Activated T-helper 17 cell treated with anti-CD3 and anti-CD28 coated beads, Interleukin-2, amount 50 U/mL, for 72 hours (primary cell): ENCODE results near the gene CRYZL1. TPM values are rescaled to one million over a fixed set of nuclear protein-coding genes. Genes with fewer than 3 reads are reported as not detected.

ENCODE experiments used
- ATAC-seq: fragments of 150-1000 bp; cut with Tn5 transposase; replicated peaks from 2 replicates; pipeline ENCODE4 v1.10.0; 2021; ENCODE audit warnings: mild to moderate bottlenecking, moderate library complexity
- H3K27ac Mint-ChIP-seq: one replicate; pipeline ENCODE4 v1.8.0; 2022; ENCODE audit warnings: mixed read lengths
- H3K27me3 Mint-ChIP-seq: one replicate; pipeline ENCODE4 v1.8.0; 2022; ENCODE audit warnings: mixed read lengths
- H3K36me3 Mint-ChIP-seq: one replicate; pipeline ENCODE4 v1.8.0; 2022; ENCODE audit warnings: low read depth, mild to moderate bottlenecking, mixed read lengths
- H3K4me1 Mint-ChIP-seq: one replicate; pipeline ENCODE4 v1.8.0; 2022; ENCODE audit warnings: mixed read lengths
- H3K4me3 Mint-ChIP-seq: one replicate; pipeline ENCODE4 v1.8.0; 2022; ENCODE audit warnings: mild to moderate bottlenecking, mixed read lengths
- H3K9me3 Mint-ChIP-seq: one replicate; pipeline ENCODE4 v1.8.0; 2022; ENCODE audit warnings: mixed read lengths
- total RNA-seq, 2 donors: library from RNA; stranded (reverse); gene quantifications; one replicate each; pipeline ENCODE4 v1.2.3, GENCODE V29; 2022

The CRYZL1 gene
- total RNA-seq, 2 donors from 2014 or later, result 29.5 to 52.8 TPM

GRCh38 chr21:33552093-33552998 lies 89.2 kb downstream of the CRYZL1 start:
- H3K36me3 Mint-ChIP-seq, result peaks cover 96% of the 10 kb centered on the region
- peak overlapping the region; percentile 33 for H3K27ac Mint-ChIP-seq
- no peak overlapping the region for H3K4me3 Mint-ChIP-seq
- no peaks in the 10 kb centered on the region for H3K27me3 Mint-ChIP-seq
- ATAC-seq, result peak; percentile 48
- peaks cover 35% of the 10 kb centered on the region for H3K4me1 Mint-ChIP-seq
- no peaks in the 10 kb centered on the region for H3K9me3 Mint-ChIP-seq

- peaks cover 96% of the 10 kb centered on the region for H3K36me3 Mint-ChIP-seq
- H3K27me3 Mint-ChIP-seq, result no peaks in the 10 kb centered on the region
- no peak overlapping the region for H3K4me3 Mint-ChIP-seq
- H3K27ac Mint-ChIP-seq, result no peak overlapping the region
- peaks cover 28% of the 10 kb centered on the region for H3K4me1 Mint-ChIP-seq
- no peak for ATAC-seq
- no peaks in the 10 kb centered on the region for H3K9me3 Mint-ChIP-seq
Observed at GRCh38 chr21:33551664-33552063, 89.9 kb downstream of the CRYZL1 start.

- Mint-ChIP-seq H3K36me3 (peaks cover 96% of the 10 kb centered on the region), H3K4me1 (peaks cover 25% of the 10 kb centered on the region), H3K27me3 (no peaks in the 10 kb centered on the region), H3K4me3 (no peak overlapping the region), H3K9me3 (no peaks in the 10 kb centered on the region), H3K27ac (no peak overlapping the region)
- ATAC-seq, result no peak
Observed at GRCh38 chr21:33550772-33551660, 90.5 kb downstream of the CRYZL1 start.

GRCh38 chr21:33549848-33550771 lies 91.4 kb downstream of the CRYZL1 start:
- Mint-ChIP-seq H3K9me3 (no peaks in the 10 kb centered on the region), H3K4me1 (peaks cover 23% of the 10 kb centered on the region), H3K27ac (no peak overlapping the region), H3K36me3 (peaks cover 94% of the 10 kb centered on the region), H3K4me3 (no peak overlapping the region), H3K27me3 (no peaks in the 10 kb centered on the region)
- no peak for ATAC-seq

GRCh38 chr21:33546086-33546485 lies 95.5 kb downstream of the CRYZL1 start:
- Mint-ChIP-seq H3K36me3 (peaks cover 91% of the 10 kb centered on the region), H3K4me1 (peaks cover 8% of the 10 kb centered on the region), H3K27me3 (no peaks in the 10 kb centered on the region), H3K9me3 (no peaks in the 10 kb centered on the region), H3K4me3 (peak overlapping the region; percentile 99), H3K27ac (no peak overlapping the region)
- no peak for ATAC-seq

- no peak for ATAC-seq
- H3K27ac Mint-ChIP-seq, result peak overlapping the region; percentile 100
- H3K9me3 Mint-ChIP-seq, result no peaks in the 10 kb centered on the region
- H3K4me1 Mint-ChIP-seq, result peaks cover 15% of the 10 kb centered on the region
- H3K4me3 Mint-ChIP-seq, result peak overlapping the region; percentile 99
- no peaks in the 10 kb centered on the region for H3K27me3 Mint-ChIP-seq
- H3K36me3 Mint-ChIP-seq, result peaks cover 87% of the 10 kb centered on the region
Observed at GRCh38 chr21:33544451-33545195, 96.9 kb downstream of the CRYZL1 start.

- Mint-ChIP-seq H3K36me3 (peaks cover 86% of the 10 kb centered on the region), H3K27me3 (no peaks in the 10 kb centered on the region), H3K4me1 (peaks cover 15% of the 10 kb centered on the region), H3K9me3 (no peaks in the 10 kb centered on the region), H3K27ac (peak overlapping the region; percentile 100), H3K4me3 (peak overlapping the region; percentile 99)
- no peak for ATAC-seq
Observed at GRCh38 chr21:33543505-33544129, 97.9 kb downstream of the CRYZL1 start.

- no peaks in the 10 kb centered on the region for H3K9me3 Mint-ChIP-seq
- H3K4me3 Mint-ChIP-seq, result peak within 1 kb of the TSS; percentile 99
- H3K27ac Mint-ChIP-seq, result peak within 1 kb of the TSS; percentile 100
- ATAC-seq, result peak; percentile 96
- peaks cover 15% of the 10 kb centered on the region for H3K4me1 Mint-ChIP-seq
- peaks cover 86% of the 10 kb centered on the region for H3K36me3 Mint-ChIP-seq
- H3K27me3 Mint-ChIP-seq, result no peaks in the 10 kb centered on the region
Observed at GRCh38 chr21:33542640-33543504, 98.7 kb downstream of the CRYZL1 start, which contains the start of gene SON. SON (plus strand) TSS chr21:33543038; CDS start chr21:33543093, 55 bp downstream.

- H3K36me3 Mint-ChIP-seq, result peaks cover 86% of the 10 kb centered on the region
- H3K4me1 Mint-ChIP-seq, result peaks cover 23% of the 10 kb centered on the region
Observed at GRCh38 chr21:33541756-33542639, 99.5 kb downstream of the CRYZL1 start, which contains the start of gene GART. GART (minus strand) TSS chr21:33542117; CDS start chr21:33539315, 2,802 bp downstream.

GRCh38 chr21:33541105-33541711 lies 100.3 kb downstream of the CRYZL1 start:
- ATAC-seq, result no peak
- Mint-ChIP-seq H3K9me3 (no peaks in the 10 kb centered on the region), H3K27me3 (no peaks in the 10 kb centered on the region), H3K27ac (peak overlapping the region; percentile 100), H3K36me3 (peaks cover 86% of the 10 kb centered on the region), H3K4me3 (peak overlapping the region; percentile 99), H3K4me1 (peaks cover 22% of the 10 kb centered on the region)

More at GRCh38 chr21:33541756-33542639, 99.5 kb downstream of the CRYZL1 start, which contains the start of gene GART:
- Mint-ChIP-seq H3K4me3 (peak within 1 kb of the TSS; percentile 99), H3K27ac (peak within 1 kb of the TSS; percentile 100), H3K27me3 (no peaks in the 10 kb centered on the region), H3K9me3 (no peaks in the 10 kb centered on the region)
- ATAC-seq, result peak; percentile 70

- H3K9me3 Mint-ChIP-seq, result no peaks in the 10 kb centered on the region
- H3K36me3 Mint-ChIP-seq, result peaks cover 86% of the 10 kb centered on the region
- ATAC-seq, result no peak
- H3K27ac Mint-ChIP-seq, result peak overlapping the region; percentile 100
- no peaks in the 10 kb centered on the region for H3K27me3 Mint-ChIP-seq
- H3K4me3 Mint-ChIP-seq, result peak overlapping the region; percentile 99
- peaks cover 17% of the 10 kb centered on the region for H3K4me1 Mint-ChIP-seq
Observed at GRCh38 chr21:33540711-33541104, 100.8 kb downstream of the CRYZL1 start.
